LNCaP clone FGC (cell line): ENCODE data around the gene ATRX.

Experiments
- DNase-seq: peaks from one replicate; pipeline ENCODE4 v3.0.0-alpha.2; 2011; ENCODE audit warnings: low read depth
- H3K4me3 ChIP-seq: 2 replicates; pipeline ENCODE4 v1.5.1; 2011; ENCODE audit warnings: mild to moderate bottlenecking, low read depth, low read length, control low read depth
- CTCF ChIP-seq: IDR thresholded peaks from 2 replicates; pipeline ENCODE4 v1.5.1; 2012; ENCODE audit warnings: mild to moderate bottlenecking; ENCODE audit not compliant: control insufficient read depth, insufficient read depth; ENCODE audit errors: extremely low read depth

Gene ATRX

DNA sequence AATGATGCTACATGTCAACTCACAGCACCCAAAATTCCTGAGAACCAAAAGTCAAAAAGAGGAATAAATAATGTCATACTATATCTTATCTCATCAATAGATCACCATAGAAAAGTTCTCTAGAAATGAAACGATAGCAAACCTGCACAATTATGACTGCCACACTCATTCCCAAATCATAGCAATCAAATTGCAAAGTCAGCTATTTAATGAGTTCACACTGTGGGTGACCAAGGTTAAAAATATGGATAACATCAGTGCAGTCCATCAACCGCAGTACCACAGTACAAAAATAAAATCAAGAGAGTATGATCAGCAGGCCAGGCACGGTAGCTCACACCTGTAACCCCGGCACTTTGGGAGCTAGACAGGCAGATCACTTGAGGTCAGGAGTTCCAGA is 62.3 kb downstream of the ATRX start:
- no peak for TF ChIP-seq CTCF
- H3K4me3 ChIP-seq, result no peak overlapping the region
- DNase-seq, result no peak

- TF ChIP-seq CTCF, result no peak
- no peak for DNase-seq
- H3K4me3 ChIP-seq, result peak overlapping the region; percentile 18; the same call in 1 of the 2 replicates
These were observed 66.6 kb downstream of the ATRX start for GRCh38 chrX:77719388-77719787.

GRCh38 chrX:77704881-77705280 is 81.1 kb downstream of the ATRX start:
- DNase-seq, result no peak
- no peak for TF ChIP-seq CTCF
- no peak overlapping the region for H3K4me3 ChIP-seq

DNA sequence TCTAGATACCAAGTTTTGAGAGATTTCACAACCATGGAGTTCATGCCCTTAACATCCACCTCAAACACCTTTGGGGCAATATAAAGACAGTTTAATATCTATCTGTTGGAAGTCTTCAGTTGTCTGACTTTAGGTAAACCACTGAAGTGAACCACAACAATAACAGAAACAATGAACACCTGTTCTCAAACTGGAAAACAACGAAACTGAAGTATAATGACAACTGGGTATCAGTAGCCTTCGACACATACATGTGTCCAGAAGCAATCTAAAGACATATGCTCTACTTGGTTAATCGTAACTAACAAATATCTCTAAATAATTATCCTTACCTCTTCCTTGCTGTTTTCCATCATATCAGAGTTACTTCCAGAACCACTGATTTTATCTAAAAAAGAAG is 87.8 kb downstream of the ATRX start:
- no peak overlapping the region for H3K4me3 ChIP-seq
- no peak for TF ChIP-seq CTCF
- no peak for DNase-seq

- no peak overlapping the region for H3K4me3 ChIP-seq
- peak; percentile 25 for DNase-seq
- no peak for TF ChIP-seq CTCF
These were observed 91.5 kb downstream of the ATRX start for GRCh38 chrX:77694491-77694890.

DNA sequence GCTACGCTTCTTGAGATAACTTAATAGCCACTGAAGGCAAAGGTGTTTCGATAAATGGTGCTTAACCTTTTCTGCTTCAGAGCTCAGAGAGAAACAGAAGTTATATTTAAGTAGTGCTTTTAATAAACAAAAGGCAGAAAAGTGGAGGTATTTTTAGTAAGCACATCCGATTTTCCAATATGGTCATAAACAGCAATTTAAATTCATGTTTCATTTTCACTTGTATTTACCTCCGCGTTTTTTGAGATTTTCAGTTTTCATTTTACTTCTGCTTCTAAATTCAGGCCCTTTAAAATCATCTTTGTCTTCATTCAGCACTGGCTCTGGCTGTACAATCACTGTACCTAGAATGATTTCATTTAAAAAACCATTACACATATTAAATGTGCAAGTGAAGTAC is 92.4 kb downstream of the ATRX start:
- H3K4me3 ChIP-seq, result no peak overlapping the region
- DNase-seq, result no peak
- TF ChIP-seq CTCF, result no peak

DNA sequence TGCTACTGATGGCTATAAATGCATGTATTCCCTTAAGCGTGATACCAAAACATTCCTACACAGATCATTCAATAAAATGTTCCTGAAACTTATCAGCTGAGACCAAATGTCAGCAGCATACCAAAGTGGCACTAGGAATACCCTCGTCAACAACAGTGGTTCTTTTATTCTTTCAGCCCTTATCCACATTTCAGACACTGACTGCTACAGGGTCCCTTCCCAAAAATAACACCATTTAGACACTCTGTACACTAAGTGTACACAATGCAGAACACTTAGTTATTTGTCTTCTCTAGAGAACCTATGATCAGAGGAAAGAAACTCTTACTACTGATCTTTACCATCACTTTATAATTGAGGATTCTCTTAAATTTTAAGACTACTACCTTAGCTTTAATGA is 94.1 kb downstream of the ATRX start:
- no peak for TF ChIP-seq CTCF
- no peak overlapping the region for H3K4me3 ChIP-seq
- DNase-seq, result peak; percentile 65
